Measurements from ENCODE around the gene TLE4.

The TLE4 gene

GRCh38 chr9:79572032-79572607, 355 bp downstream of the TLE4 start:
- DNase-seq = peak; percentile 85

GRCh38 chr9:79572608-79573411, 1.0 kb downstream of the TLE4 start:
- peak; percentile 85 for DNase-seq

- DNase-seq = peak; percentile 61
Measured at GRCh38 chr9:79573412-79573923, 1.7 kb downstream of the TLE4 start.

GRCh38 chr9:79574136-79574535, 2.4 kb downstream of the TLE4 start:
- DNase-seq = no peak

GRCh38 chr9:79574781-79575180, 3.0 kb downstream of the TLE4 start:
- peak; percentile 28 for DNase-seq

GRCh38 chr9:79575547-79575946, 3.8 kb downstream of the TLE4 start:
- DNase-seq = no peak

- DNase-seq = peak; percentile 87
Measured at GRCh38 chr9:79577969-79578723, 6.4 kb downstream of the TLE4 start.

- no peak for DNase-seq
Measured at GRCh38 chr9:79578891-79579290, 7.1 kb downstream of the TLE4 start.

GRCh38 chr9:79579624-79580023, 7.9 kb downstream of the TLE4 start:
- no peak for DNase-seq

GRCh38 chr9:79580055-79580454, 8.3 kb downstream of the TLE4 start:
- DNase-seq = no peak

GRCh38 chr9:79581388-79581787, 9.6 kb downstream of the TLE4 start:
- peak; percentile 49 for DNase-seq

GRCh38 chr9:79581794-79582193, 10.0 kb downstream of the TLE4 start:
- no peak for DNase-seq

GRCh38 chr9:79583952-79584654, 12.3 kb downstream of the TLE4 start:
- no peak for DNase-seq

- no peak for DNase-seq
Measured at GRCh38 chr9:79584655-79584982, 12.9 kb downstream of the TLE4 start.

- no peak for DNase-seq
Measured at GRCh38 chr9:79588488-79589223, 16.9 kb downstream of the TLE4 start.

GRCh38 chr9:79591458-79591857, 19.7 kb downstream of the TLE4 start:
- DNase-seq = no peak

GRCh38 chr9:79592726-79593493, 21.1 kb downstream of the TLE4 start:
- no peak for DNase-seq

- DNase-seq = no peak
Measured at GRCh38 chr9:79598562-79599345, 27.0 kb downstream of the TLE4 start.

- DNase-seq = no peak
Measured at GRCh38 chr9:79600466-79600865, 28.7 kb downstream of the TLE4 start.

GRCh38 chr9:79603222-79603920, 31.6 kb downstream of the TLE4 start:
- no peak for DNase-seq
